Measurements from ENCODE around the gene ZNF77.
"Not testable (repeated sequence)": the region's sequence is repeated elsewhere in the genome, so short reads cannot be mapped to it uniquely, and the experiment has no call there.

Gene ZNF77

DNA sequence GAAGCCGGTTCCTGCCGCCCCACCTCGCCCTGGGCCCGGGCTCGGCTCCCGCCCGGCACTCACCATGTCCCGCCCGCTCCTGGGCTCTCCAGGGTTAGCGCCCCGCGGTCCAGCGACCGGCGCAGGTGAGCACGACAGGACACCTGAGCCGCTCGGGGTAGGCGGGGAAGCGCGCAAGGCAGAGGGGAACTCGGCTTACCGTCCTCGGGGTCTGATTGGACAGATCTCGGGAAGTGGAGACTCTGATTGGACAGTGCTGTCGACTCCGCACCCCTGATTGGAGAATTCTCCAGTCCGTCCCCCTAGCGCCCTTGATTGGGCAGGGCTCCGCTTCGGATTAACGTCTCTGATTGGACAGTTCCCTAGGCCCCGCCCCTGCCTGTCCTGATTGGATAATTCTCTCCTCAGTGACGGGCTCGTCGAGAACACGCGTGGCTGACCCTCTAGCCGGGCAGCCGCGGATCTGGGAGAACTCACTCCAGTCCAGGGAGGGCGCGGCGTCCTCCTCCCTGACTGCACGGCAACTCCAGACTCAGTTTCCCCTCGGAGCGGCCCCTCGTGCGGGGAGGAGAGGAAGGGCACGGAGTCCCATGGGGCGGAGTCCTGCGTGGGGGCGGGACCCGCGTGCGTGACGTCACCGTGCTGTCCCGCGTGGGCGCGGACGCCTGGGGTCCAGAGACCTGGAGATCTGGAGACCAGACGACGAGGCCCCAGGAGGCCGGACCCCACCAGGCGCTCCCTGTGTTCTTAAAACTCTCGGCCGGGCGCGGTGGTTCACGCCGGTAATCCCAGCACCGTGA, at the start of gene ZNF77:
ZNF77 (minus strand) TSS at position 197 of the 800 bp plus-strand sequence; CDS start at position 66, 131 bp downstream.
- peak; percentile 97 to 99 for DNase-seq (ENCODE audit: low read depth in 2 of 2)

DNA sequence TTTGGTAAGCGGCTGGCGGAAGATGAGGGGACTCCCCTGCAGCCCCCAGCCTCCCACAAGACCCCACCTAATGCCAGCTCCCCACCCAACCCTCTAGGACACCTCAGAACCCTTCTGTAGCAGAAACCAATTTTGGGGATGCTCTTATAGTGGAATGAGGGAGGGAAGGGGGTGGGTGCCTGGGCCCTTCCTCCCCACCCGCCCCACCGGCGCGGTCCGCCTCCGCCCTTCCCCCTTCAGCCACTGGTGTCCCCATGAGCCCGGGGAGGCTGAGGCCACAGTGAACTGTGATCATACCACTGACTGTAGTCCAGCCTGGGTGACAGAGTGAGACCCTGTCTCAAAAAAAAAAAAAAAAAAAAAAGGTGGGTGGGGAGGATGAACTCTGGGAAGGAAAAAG, 48.8 kb upstream of the ZNF77 start:
- no peak for DNase-seq (ENCODE audit: low read depth in 2 of 2)

DNA sequence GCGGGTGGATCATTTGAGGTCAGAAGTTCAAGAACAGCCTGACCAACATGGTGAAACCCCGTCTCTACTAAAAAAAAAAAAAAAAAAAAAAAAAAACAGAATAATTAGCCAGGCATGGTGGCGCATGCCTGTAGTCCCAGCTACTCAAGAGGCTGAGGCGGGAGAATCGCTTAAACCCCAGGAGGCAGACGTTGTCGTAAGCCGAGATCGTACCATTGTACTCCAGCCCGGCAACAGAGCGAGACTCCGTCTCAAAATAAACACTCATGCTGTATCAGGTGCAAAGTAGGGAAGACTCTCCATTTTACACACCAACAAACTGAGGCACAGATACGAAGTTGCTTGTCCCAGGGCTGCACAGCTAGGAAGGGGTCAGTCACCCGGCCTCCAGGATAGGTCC, 48.2 kb upstream of the ZNF77 start:
- no peak for DNase-seq (ENCODE audit: low read depth in 2 of 2)

DNA sequence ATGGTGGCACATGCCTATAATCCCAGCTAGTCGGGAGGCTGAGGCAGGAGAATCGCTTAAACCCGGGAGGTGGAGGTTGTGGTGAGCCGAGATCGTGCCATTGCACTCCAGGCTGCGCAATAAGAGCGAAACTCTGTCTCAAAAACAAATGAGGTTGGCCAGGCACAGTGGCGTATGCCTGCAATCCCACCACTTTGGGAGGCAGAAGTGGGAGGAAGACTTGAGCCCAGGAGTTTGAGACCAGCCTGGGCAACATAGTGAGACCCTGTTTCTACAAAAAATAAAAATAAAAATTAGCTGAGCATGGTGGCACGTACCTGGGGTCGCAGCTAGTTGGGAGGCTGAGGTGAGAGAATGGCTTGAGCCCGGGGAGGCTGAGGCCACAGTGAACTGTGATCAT, 47.6 kb upstream of the ZNF77 start:
- not testable (repeated sequence) for DNase-seq (ENCODE audit: low read depth in 2 of 2)

DNA sequence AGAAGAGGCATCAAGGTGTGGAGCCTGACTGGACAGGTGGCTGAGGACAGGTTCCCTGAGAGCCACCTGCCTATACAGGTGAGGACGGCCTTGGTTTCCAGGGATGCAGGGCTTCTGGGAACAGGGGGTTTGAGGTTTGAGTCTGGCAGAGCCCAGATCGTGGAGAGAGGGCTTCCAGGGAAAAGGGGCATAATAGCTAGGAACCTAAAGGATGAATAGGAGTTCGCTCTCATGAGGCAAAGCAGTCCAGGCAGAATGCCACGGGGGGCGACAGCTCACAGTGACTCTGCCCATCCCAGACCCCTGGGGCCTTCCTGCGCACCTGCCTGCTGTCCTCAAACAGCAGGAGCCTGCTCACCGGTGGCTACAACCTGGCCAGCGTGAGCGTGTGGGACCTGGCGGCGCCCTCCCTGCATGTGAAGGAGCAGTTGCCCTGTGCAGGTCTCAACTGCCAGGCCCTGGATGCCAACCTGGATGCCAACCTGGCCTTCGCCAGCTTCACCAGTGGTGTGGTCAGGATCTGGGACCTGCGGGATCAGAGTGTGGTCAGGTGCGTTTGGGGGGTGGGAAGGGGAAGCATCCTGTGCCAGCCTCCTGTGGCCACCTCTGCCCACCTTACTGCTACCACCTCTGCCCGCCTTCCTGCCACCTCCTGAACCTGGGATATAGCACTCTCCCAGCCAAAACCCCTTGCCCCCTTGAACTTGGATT, 44.6 kb upstream of the ZNF77 start:
- no peak for DNase-seq (ENCODE audit: low read depth in 2 of 2)

- no peak for DNase-seq (ENCODE audit: low read depth in 2 of 2)
Measured at GRCh38 chr19:2988568-2988967, 43.8 kb upstream of the ZNF77 start.

GRCh38 chr19:2987797-2988196, 43.0 kb upstream of the ZNF77 start:
- no peak for DNase-seq (ENCODE audit: low read depth in 2 of 2)

DNA sequence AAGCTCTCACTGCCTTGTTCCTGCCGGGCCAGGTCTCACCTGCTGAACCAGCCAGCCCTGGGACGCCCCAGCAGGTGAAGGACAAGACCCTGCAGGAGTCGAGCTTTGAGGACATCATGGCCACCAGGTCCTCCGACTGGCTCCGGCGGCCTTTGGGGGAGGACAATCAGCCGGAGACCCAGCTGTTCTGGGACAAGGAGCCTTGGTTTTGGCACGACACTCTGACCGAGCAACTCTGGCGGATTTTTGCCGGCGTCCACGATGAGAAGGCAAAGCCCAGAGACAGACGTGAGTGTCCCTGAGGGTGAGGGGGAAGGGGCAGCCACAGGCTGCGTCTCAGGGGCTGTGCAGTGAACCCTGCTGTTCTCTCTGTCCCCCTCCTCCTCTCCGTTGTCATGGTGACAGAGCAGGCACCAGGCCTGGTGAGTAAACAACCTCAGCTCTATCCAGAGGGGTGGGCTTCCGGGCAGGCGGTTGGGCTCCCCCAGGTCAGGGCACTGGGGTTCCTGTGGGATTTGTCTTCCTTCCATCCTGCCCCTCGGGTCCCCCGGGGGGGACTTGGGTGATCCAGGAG, 42.3 kb upstream of the ZNF77 start:
- DNase-seq (ENCODE audit: low read depth in 2 of 2) = no peak

GRCh38 chr19:2984215-2984528, 39.4 kb upstream of the ZNF77 start:
- no peak for DNase-seq (ENCODE audit: low read depth in 2 of 2)

DNA sequence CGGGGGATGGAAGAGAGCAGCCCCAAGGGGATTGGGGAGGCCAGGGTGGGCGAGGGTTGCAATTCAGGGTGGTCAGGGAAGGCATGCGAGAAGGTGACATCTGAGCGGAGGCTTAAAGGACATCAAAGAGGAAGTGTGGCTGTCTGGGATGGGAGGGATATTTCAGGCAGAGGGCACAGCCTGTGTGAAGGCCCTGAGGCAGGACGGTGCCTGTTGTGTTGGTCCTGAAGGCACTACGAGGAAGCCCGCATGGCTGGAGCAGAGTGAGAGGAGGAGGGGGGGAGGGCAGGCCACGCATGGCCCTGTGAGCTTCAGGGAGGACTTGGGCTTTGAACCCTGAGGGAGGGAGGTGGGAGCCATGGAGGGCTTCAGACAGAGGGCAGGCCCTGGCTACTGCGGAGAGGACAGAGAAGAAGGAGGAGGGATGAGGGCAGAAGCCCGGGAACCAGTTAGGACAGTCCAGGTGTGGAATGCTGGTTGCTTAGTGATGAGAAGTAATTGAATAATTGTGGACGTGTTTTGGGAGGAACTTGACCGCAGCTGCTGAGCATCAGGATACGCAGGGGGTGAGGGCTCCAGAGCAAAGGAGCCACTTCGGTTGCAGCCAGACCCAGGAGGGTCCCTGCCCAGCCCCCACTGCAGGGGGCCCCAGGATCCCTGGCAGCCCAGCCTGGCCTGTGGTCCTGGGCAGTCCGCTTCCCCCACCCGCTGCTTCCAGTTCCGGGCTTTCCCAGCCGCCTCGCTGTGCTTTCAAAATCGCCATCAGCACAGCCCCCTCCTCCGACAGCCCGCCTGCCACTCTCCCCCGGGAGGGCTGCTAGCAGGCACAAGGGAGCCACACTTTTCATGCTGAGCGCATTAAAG, 38.8 kb upstream of the ZNF77 start:
- DNase-seq (ENCODE audit: low read depth in 2 of 2) = no peak

DNA sequence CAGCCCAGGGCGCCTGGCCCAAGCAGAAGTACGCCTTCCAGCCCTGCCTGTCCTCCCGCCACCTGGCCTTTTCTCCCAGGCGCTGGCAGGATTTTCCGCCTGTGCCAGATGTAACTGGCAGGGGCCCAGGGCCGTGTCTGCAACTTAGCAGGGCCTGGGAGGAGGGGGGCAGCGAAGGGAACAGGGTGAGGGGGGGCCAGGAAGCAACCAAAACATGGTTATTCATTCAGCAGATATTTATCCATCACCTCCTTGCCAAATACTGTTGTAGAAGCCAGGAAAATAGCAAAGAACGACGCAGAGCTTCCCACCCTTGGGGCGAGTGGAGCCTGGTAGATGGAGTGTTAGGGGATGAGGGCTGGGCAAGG, 38.2 kb upstream of the ZNF77 start:
- DNase-seq (ENCODE audit: low read depth in 2 of 2) = no peak

- no peak for DNase-seq (ENCODE audit: low read depth in 2 of 2)
Measured at GRCh38 chr19:2982561-2982960, 37.8 kb upstream of the ZNF77 start.

DNA sequence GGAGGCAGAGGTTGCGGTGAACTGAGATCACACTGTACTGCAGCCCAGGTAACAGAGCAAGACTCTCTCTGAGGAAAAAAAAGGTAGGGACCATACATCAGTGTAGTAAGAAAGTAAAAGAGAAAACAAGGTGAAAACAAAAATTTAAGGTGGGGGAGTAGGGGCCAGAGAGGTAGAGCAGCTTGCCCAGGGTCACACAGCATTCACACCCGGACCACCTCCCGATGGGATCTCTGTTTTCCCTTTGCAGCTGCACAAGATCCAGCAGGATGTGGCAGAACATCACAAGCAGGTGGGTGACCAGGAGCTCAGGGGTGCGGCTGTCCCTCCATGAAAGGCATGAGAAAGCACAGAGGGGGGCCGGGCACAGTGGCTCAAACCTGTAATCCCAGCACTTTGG, 37.1 kb upstream of the ZNF77 start:
- no peak for DNase-seq (ENCODE audit: low read depth in 2 of 2)

- DNase-seq (ENCODE audit: low read depth in 2 of 2) = no peak
Measured at GRCh38 chr19:2978772-2979171, 34.0 kb upstream of the ZNF77 start.

GRCh38 chr19:2978166-2978767, 33.5 kb upstream of the ZNF77 start:
- no peak for DNase-seq (ENCODE audit: low read depth in 2 of 2)

- no peak for DNase-seq (ENCODE audit: low read depth in 2 of 2)
Measured at GRCh38 chr19:2977746-2978138, 33.0 kb upstream of the ZNF77 start.

DNA sequence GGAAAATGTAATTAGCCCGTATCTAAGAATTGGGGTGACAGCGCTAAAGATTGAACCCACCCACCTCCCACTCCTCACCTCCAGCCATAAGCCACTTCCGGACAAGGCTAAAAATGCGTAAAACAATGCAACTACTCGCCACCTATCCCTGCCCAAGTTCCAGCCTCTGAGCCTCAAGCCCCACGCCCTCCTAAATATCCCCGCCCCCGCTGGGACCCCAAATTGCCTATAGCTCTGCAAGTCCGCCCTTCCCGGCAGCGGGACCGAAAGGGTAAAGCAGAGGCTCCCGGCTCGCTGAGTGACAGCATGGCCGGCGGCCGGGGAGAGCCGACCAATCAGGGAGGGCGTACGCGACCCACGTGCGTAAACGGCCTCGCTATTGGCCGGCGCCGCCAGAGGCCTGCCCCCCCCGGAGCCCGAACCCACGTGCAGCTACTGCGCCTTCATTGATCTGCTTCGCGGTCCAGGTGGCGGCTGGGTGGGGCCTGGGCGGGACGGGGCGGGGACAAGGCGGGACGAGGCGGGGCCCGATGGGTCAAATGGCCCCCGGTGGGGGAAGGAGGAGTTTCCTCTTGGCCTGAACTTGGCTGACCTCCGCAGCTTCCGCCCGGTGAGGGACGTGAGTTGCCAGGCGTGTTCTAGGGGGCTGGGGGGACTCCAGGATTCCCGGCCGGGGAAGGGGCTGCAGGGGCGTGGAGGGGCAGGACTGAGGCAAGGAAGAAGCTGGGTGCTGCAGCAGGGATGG, 32.4 kb upstream of the ZNF77 start, which contains the start of gene TLE6:
TLE6 (plus strand) TSS at position 564 of the 745 bp plus-strand sequence. CDS start 670 bp downstream, outside the sequence.
- DNase-seq (ENCODE audit: low read depth in 2 of 2) = peak; percentile 85 to 90

DNA sequence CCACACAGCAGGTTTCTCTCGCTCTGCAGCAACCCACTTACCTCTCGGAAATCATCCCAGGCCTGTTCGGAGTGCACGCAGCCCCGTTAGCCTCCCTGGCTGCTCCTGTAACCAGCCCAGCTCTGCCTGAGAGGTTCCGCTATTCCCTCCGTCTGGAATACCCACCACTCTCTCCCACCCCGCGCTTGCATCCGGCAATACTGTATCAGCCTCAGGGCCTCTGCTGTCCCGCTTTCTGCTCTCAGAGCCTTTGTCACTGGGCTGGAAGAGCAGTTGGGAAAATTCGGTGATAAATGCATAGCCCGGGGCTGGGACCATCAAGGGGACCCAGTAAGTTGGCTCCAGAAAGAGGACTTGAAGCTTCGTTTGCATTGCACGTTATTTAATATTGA, 31.8 kb upstream of the ZNF77 start:
- no peak for DNase-seq (ENCODE audit: low read depth in 2 of 2)

DNA sequence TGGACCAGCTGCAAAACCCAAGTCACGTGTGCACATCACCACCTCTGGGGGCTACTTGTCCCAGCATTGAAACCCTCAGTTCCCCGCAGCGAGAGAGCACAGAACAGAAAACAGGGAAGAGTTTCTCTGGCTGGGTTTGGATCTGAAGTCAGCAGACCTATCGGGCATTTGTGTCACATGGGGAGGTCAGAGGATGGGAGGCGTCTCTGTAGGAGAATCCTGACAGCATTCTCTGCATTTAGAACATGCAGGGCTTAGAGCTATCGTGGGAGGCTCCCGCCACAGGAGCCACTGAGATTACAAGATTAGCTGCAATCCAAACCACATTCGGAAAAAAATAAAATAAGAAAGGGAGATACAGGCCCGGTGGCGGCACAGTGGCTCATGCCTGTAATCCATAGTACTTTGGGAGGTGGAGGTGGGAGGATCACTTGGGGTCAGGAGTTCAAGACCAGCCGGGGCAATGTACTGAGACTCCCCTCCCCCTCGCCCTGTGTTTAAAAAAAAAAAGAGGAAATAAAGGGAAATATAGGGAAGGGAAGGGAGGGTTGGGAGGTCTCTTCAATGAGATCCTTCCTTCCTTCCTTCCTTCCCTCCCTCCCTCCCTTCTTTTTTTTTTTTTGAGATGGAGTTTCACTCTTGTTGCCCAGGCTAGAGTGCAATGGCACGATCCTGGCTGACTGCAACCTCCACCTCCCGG, 29.7 kb upstream of the ZNF77 start:
- DNase-seq (ENCODE audit: low read depth in 2 of 2) = no peak

DNA sequence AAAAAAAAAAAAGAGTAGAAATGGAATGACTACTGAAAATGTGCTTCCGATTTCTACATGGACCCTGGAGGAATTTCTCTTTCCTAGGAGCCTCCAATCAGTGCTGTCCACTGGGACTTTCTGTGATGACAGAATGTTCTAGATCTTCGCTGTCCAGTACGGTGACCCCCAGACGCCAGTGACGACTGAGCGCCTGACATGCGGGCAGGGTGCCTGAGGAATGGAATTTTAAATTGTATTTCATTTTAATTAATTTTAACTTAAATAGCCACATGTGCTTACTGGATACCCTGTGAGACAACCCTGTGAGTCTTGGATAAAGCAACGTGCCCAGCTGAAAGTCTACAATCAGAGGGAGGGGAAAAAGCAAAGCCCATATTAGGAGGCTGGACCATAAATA, 28.5 kb upstream of the ZNF77 start:
- no peak for DNase-seq (ENCODE audit: low read depth in 2 of 2)

Data from stimulated activated CD4-positive, alpha-beta T cell treated with anti-CD3 and anti-CD28 coated beads, Interleukin-12 subunit alpha, Interleukin-12 subunit beta, amount 100 ng/mL, for 24 hours (primary cell).